ENCODE data around the gene LRRC27.
A peak's percentile ranks its signal among the peaks of the same experiment; 100 is the strongest.

LRRC27 gene

GRCh38 chr10:132360766-132361447 is 28.9 kb downstream of the LRRC27 start:
- DNase-seq, result no peak

- DNase-seq, result no peak
These were observed 29.6 kb downstream of the LRRC27 start for GRCh38 chr10:132361581-132362101.

- DNase-seq, result no peak
These were observed 30.2 kb downstream of the LRRC27 start for GRCh38 chr10:132362151-132362611.

GRCh38 chr10:132363376-132363775 is 31.4 kb downstream of the LRRC27 start:
- no peak for DNase-seq

GRCh38 chr10:132363921-132364593 is 32.1 kb downstream of the LRRC27 start:
- peak; percentile 44 for DNase-seq

GRCh38 chr10:132364594-132364970 is 32.6 kb downstream of the LRRC27 start:
- DNase-seq, result no peak

GRCh38 chr10:132365102-132365501 is 33.1 kb downstream of the LRRC27 start:
- DNase-seq, result no peak

- no peak for DNase-seq
These were observed 34.0 kb downstream of the LRRC27 start for GRCh38 chr10:132366006-132366405.

GRCh38 chr10:132366499-132366898 is 34.5 kb downstream of the LRRC27 start:
- DNase-seq, result no peak

GRCh38 chr10:132368391-132368790 is 36.4 kb downstream of the LRRC27 start:
- DNase-seq, result no peak

GRCh38 chr10:132368881-132369635 is 37.1 kb downstream of the LRRC27 start:
- no peak for DNase-seq

- DNase-seq, result no peak
These were observed 37.7 kb downstream of the LRRC27 start for GRCh38 chr10:132369636-132370185.

- no peak for DNase-seq
These were observed 38.7 kb downstream of the LRRC27 start for GRCh38 chr10:132370426-132371340.

- DNase-seq, result no peak
These were observed 39.7 kb downstream of the LRRC27 start for GRCh38 chr10:132371641-132372081.

GRCh38 chr10:132372516-132373095 is 40.6 kb downstream of the LRRC27 start:
- DNase-seq, result no peak

GRCh38 chr10:132373241-132373955 is 41.4 kb downstream of the LRRC27 start:
- DNase-seq, result no peak

- no peak for DNase-seq
These were observed 42.2 kb downstream of the LRRC27 start for GRCh38 chr10:132374176-132374575.

- no peak for DNase-seq
These were observed 42.6 kb downstream of the LRRC27 start for GRCh38 chr10:132374612-132375011.

GRCh38 chr10:132375116-132375794 is 43.3 kb downstream of the LRRC27 start:
- no peak for DNase-seq

- DNase-seq, result no peak
These were observed 43.9 kb downstream of the LRRC27 start for GRCh38 chr10:132375795-132376297.

Measured in midbrain (tissue), 1 donor.